Left lung (tissue), 10 donors: ENCODE results near the gene DUSP28. TPM values are rescaled to one million over a fixed set of nuclear protein-coding genes. Genes with fewer than 3 reads are reported as not detected.

Experiments
- ATAC-seq: fragments of 200-7000 bp; cut with Tn5 transposase; one replicate; pipeline ENCODE4 v1.9.1; 2020; ENCODE audit warnings: moderate library complexity
- DNase-seq, 4 donors: peaks; one replicate each; pipeline ENCODE4 v3.0.0-alpha.2; 2013 to 2020
- H3K27ac ChIP-seq, 2 donors: fragments of 200-600 bp; sonication (generic) in 1 of 2; one replicate each; pipeline versions ENCODE4 v1.5.0 to v1.8.0; 2020 to 2021
- H3K27me3 ChIP-seq, 2 donors: fragments of 200-600 bp; sonication (generic) in 1 of 2; one replicate each; pipeline versions ENCODE4 v1.5.0 to v1.8.0; 2020 to 2021
- H3K36me3 ChIP-seq, 2 donors: fragments of 200-600 bp; sonication (generic) in 1 of 2; one replicate each; pipeline versions ENCODE4 v1.5.0 to v1.8.0; 2020 to 2021
- H3K4me1 ChIP-seq, 2 donors: fragments of 200-600 bp; one replicate each; pipeline ENCODE4 v1.8.0; 2021
- H3K4me3 ChIP-seq, 2 donors: fragments of 200-600 bp; sonication (generic) in 1 of 2; one replicate each; pipeline versions ENCODE4 v1.5.0 to v1.8.0; 2020 to 2021; ENCODE audit warnings: mild to moderate bottlenecking in 1 of 2
- H3K9me3 ChIP-seq, 2 donors: fragments of 200-600 bp; sonication (generic) in 1 of 2; one replicate each; pipeline versions ENCODE4 v1.5.0 to v1.8.0; 2020 to 2021
- CTCF ChIP-seq, 2 donors: fragments of 200-600 bp; sonication (generic) in 1 of 2; IDR thresholded peaks; one replicate each; pipeline versions ENCODE4 v1.5.0 to v1.8.0; 2021; ENCODE audit warnings: antibody characterized with exemption in 2 of 2
- intact Hi-C, 2 donors: fragments of 100-400 bp; cut with DNase I; formaldehyde crosslinking; loops; one replicate each; pipeline versions ENCODE4 v1.11.2 to v1.14.2; 2022
- polyA plus RNA-seq, 6 donors: library from polyadenylated mRNA; unstranded; fragments of 120-200 nt; gene quantifications; one replicate each; pipeline ENCODE4 v1.2.1, GENCODE V29; 2013; ENCODE audit not compliant: insufficient read length in 6 of 6
- total RNA-seq, 2 donors: library from RNA; stranded (reverse); fragmentation: NEBNext Ultra II Directional; extraction: Animal tissue kit (Norgen Biotek cat#: 25700); gene quantifications; one replicate each; pipeline ENCODE4 v1.2.1, GENCODE V29; 2021
- donor health status: DM: no; HTN: yes; CAD: no.
- donor health status: DM: no; HTN: no; CAD: no.

Gene DUSP28
- total and polyA plus RNA-seq, 8 donors = 2.4 to 7.6 (median 5.5) TPM

- TF ChIP-seq CTCF (IDR thresholded peaks at IDR 0.05) = no peak
- DNase-seq = no peak
- Histone ChIP-seq H3K4me3 (peak overlapping the region in 1 of 2 donors; percentile 96), H3K36me3 (peaks cover 0 to 3% of the 10 kb centered on the region in 2 donors), H3K27me3 (no peaks in the 10 kb centered on the region), H3K9me3 (no peaks in the 10 kb centered on the region), H3K27ac (no peak overlapping the region), H3K4me1 (peaks cover 33 to 63% of the 10 kb centered on the region in 2 donors)
- intact Hi-C loops = no loop called here
- no peak for ATAC-seq
These were observed 24.4 kb downstream of the DUSP28 start for GRCh38 chr2:240584486-240585031.

- intact Hi-C loops = no loop called here
- DNase-seq (no peak), ATAC-seq (no peak)
- H3K27ac ChIP-seq = no peak overlapping the region
- peak overlapping the region; percentile 96 to 98 for H3K4me3 ChIP-seq
- no peaks in the 10 kb centered on the region for H3K9me3 ChIP-seq
- TF ChIP-seq CTCF (IDR thresholded peaks at IDR 0.05) = no peak
- peaks cover 0 to 8% of the 10 kb centered on the region in 2 donors for H3K36me3 ChIP-seq
- H3K27me3 ChIP-seq = no peaks in the 10 kb centered on the region
- H3K4me1 ChIP-seq = peaks cover 29 to 57% of the 10 kb centered on the region in 2 donors
These were observed 24.9 kb downstream of the DUSP28 start for GRCh38 chr2:240585101-240585500.

GRCh38 chr2:240585681-240586197 is 25.6 kb downstream of the DUSP28 start:
- Histone ChIP-seq H3K27ac (peak overlapping the region; percentile 87 to 88), H3K27me3 (no peaks in the 10 kb centered on the region), H3K4me3 (peak overlapping the region; percentile 96 to 98), H3K9me3 (no peaks in the 10 kb centered on the region), H3K36me3 (peaks cover 0 to 15% of the 10 kb centered on the region in 2 donors), H3K4me1 (peaks cover 23 to 51% of the 10 kb centered on the region in 2 donors)
- intact Hi-C loops = no loop called here
- no peak for DNase-seq
- no peak for ATAC-seq
- TF ChIP-seq CTCF (IDR thresholded peaks at IDR 0.05) = no peak

GRCh38 chr2:240586198-240586918 is 26.2 kb downstream of the DUSP28 start, which contains the start of gene CAPN10:
CAPN10 (plus strand) TSS chr2:240586734; CDS start chr2:240586912, 178 bp downstream.
- DNase-seq (peak; percentile 96 to 99 (median 98)), ATAC-seq (peak; percentile 97)
- Histone ChIP-seq H3K4me3 (peak within 1 kb of the TSS; percentile 96 to 98), H3K27ac (peak within 1 kb of the TSS; percentile 87 to 88), H3K4me1 (peaks cover 23 to 48% of the 10 kb centered on the region in 2 donors), H3K36me3 (peaks cover 0 to 21% of the 10 kb centered on the region in 2 donors), H3K27me3 (no peaks in the 10 kb centered on the region), H3K9me3 (no peaks in the 10 kb centered on the region)
- intact Hi-C loops = no loop called here
- no peak for TF ChIP-seq CTCF (IDR thresholded peaks at IDR 0.05)
